ENCODE measurements around the gene POLR3B. TPM values are rescaled to one million over a fixed set of nuclear protein-coding genes. Genes with fewer than 3 reads are reported as not detected.

Gene POLR3B
- total RNA-seq, 2 experiments from 2014 or later, result 13.7 to 14.2 TPM

- H3K4me3 Mint-ChIP-seq, result no peak overlapping the region
- no peaks in the 10 kb centered on the region for H3K4me1 Mint-ChIP-seq
- no peak for DNase-seq
- no peak overlapping the region for H3K27ac Mint-ChIP-seq
- H3K36me3 Mint-ChIP-seq, result peaks cover 9% of the 10 kb centered on the region
- no peaks in the 10 kb centered on the region for H3K9me3 Mint-ChIP-seq
- no peaks in the 10 kb centered on the region for H3K27me3 Mint-ChIP-seq
Measured at GRCh38 chr12:106506691-106507090, 149.1 kb downstream of the POLR3B start.

- no peaks in the 10 kb centered on the region for H3K4me1 Mint-ChIP-seq
- no peak for DNase-seq
- H3K27me3 Mint-ChIP-seq, result no peaks in the 10 kb centered on the region
- H3K36me3 Mint-ChIP-seq, result peaks cover 8% of the 10 kb centered on the region
- no peak overlapping the region for H3K4me3 Mint-ChIP-seq
- peaks cover 2% of the 10 kb centered on the region for H3K9me3 Mint-ChIP-seq
- no peak overlapping the region for H3K27ac Mint-ChIP-seq
Measured at GRCh38 chr12:106508966-106509365, 151.4 kb downstream of the POLR3B start.

GRCh38 chr12:106511365-106511764 lies 153.8 kb downstream of the POLR3B start:
- Mint-ChIP-seq H3K36me3 (peaks cover 8% of the 10 kb centered on the region), H3K4me3 (no peak overlapping the region), H3K27ac (no peak overlapping the region), H3K9me3 (peaks cover 2% of the 10 kb centered on the region), H3K27me3 (no peaks in the 10 kb centered on the region), H3K4me1 (no peaks in the 10 kb centered on the region)
- DNase-seq, result no peak

- DNase-seq, result no peak
- Mint-ChIP-seq H3K9me3 (peaks cover 2% of the 10 kb centered on the region), H3K27ac (no peak overlapping the region), H3K27me3 (no peaks in the 10 kb centered on the region), H3K36me3 (peaks cover 2% of the 10 kb centered on the region), H3K4me3 (no peak overlapping the region), H3K4me1 (no peaks in the 10 kb centered on the region)
Measured at GRCh38 chr12:106517314-106517713, 159.8 kb downstream of the POLR3B start.

- H3K9me3 Mint-ChIP-seq, result no peaks in the 10 kb centered on the region
- H3K27me3 Mint-ChIP-seq, result no peaks in the 10 kb centered on the region
- no peak for DNase-seq
- no peaks in the 10 kb centered on the region for H3K36me3 Mint-ChIP-seq
- no peak overlapping the region for H3K4me3 Mint-ChIP-seq
- H3K4me1 Mint-ChIP-seq, result no peaks in the 10 kb centered on the region
- H3K27ac Mint-ChIP-seq, result no peak overlapping the region
Measured at GRCh38 chr12:106519607-106520021, 162.1 kb downstream of the POLR3B start.

GRCh38 chr12:106521901-106522300 lies 164.4 kb downstream of the POLR3B start:
- Mint-ChIP-seq H3K27me3 (no peaks in the 10 kb centered on the region), H3K27ac (no peak overlapping the region), H3K4me3 (no peak overlapping the region), H3K9me3 (no peaks in the 10 kb centered on the region), H3K36me3 (no peaks in the 10 kb centered on the region), H3K4me1 (no peaks in the 10 kb centered on the region)
- no peak for DNase-seq

- Mint-ChIP-seq H3K36me3 (no peaks in the 10 kb centered on the region), H3K27me3 (no peaks in the 10 kb centered on the region), H3K4me1 (no peaks in the 10 kb centered on the region), H3K9me3 (no peaks in the 10 kb centered on the region), H3K27ac (no peak overlapping the region), H3K4me3 (no peak overlapping the region)
- DNase-seq, result no peak
Measured at GRCh38 chr12:106522708-106523107, 165.2 kb downstream of the POLR3B start.

- Mint-ChIP-seq H3K4me3 (no peak overlapping the region), H3K9me3 (peaks cover 8% of the 10 kb centered on the region), H3K36me3 (peaks cover 2% of the 10 kb centered on the region), H3K4me1 (no peaks in the 10 kb centered on the region), H3K27ac (no peak overlapping the region), H3K27me3 (no peaks in the 10 kb centered on the region)
- no peak for DNase-seq
Measured at GRCh38 chr12:106527356-106527755, 169.8 kb downstream of the POLR3B start.

- Mint-ChIP-seq H3K4me1 (no peaks in the 10 kb centered on the region), H3K4me3 (no peak overlapping the region), H3K36me3 (peaks cover 2% of the 10 kb centered on the region), H3K27ac (no peak overlapping the region), H3K9me3 (peaks cover 12% of the 10 kb centered on the region), H3K27me3 (peaks cover 1% of the 10 kb centered on the region)
- no peak for DNase-seq
Measured at GRCh38 chr12:106541201-106541600, 183.7 kb downstream of the POLR3B start.

GRCh38 chr12:106551410-106551809 lies 193.9 kb downstream of the POLR3B start:
- Mint-ChIP-seq H3K27ac (no peak overlapping the region), H3K36me3 (peaks cover 4% of the 10 kb centered on the region), H3K27me3 (peaks cover 18% of the 10 kb centered on the region), H3K4me3 (no peak overlapping the region), H3K4me1 (no peaks in the 10 kb centered on the region), H3K9me3 (peaks cover 14% of the 10 kb centered on the region)
- no peak for DNase-seq

GRCh38 chr12:106552228-106552627 lies 194.7 kb downstream of the POLR3B start:
- DNase-seq, result no peak
- Mint-ChIP-seq H3K9me3 (peaks cover 14% of the 10 kb centered on the region), H3K27me3 (peaks cover 16% of the 10 kb centered on the region), H3K36me3 (peaks cover 4% of the 10 kb centered on the region), H3K4me1 (no peaks in the 10 kb centered on the region), H3K27ac (no peak overlapping the region), H3K4me3 (no peak overlapping the region)

Other genes with a start within 250 kb of the POLR3B start
- gene NUAK1, start 218.8 kb upstream of the POLR3B start, total RNA-seq, result not detected
- gene CKAP4, start 109.7 kb upstream of the POLR3B start, total RNA-seq, result 10 to 100 TPM; 23.4 to 23.7 TPM
- gene TCP11L2, start 55.0 kb upstream of the POLR3B start, total RNA-seq, result 1 to 10 TPM; 7.3 to 7.7 TPM
- gene RFX4, start 225.3 kb downstream of the POLR3B start, total RNA-seq, result not detected

All from activated naive CD8-positive, alpha-beta T cell treated with anti-CD3 and anti-CD28 coated beads for 36 hours (primary cell).